C4-2B (cell line): ENCODE results near the gene VPS72.

Experiments used
- CTCF ChIP-seq: fragments of 450-650 bp; conservative IDR thresholded peaks from 2 replicates; pipeline ENCODE4 v1.5.1; 2017; ENCODE audit warnings: mild to moderate bottlenecking
- ZFX ChIP-seq: fragments of 450-650 bp; IDR thresholded peaks from 2 replicates; pipeline ENCODE4 v1.6.1; 2017

GRCh38 chr1:151196292-151196800 lies 6.3 kb upstream of the VPS72 start:
- TF ChIP-seq CTCF (peak; percentile 83), ZFX (no peak)
